Sigmoid colon (tissue), 3 donors: ENCODE data around the gene SEH1L.

ENCODE experiments used
- CTCF ChIP-seq, 4 experiments: fragments of 450-650 bp in 3 of 4; fragments of 200-600 bp in 1 of 4; IDR thresholded peaks; one replicate each; pipeline ENCODE4 v1.5.1; 2016 to 2019; ENCODE audit warnings: antibody characterized with exemption in 4 of 4, mild to moderate bottlenecking in 3 of 4, moderate library complexity in 2 of 4
- POLR2A ChIP-seq, 2 donors: fragments of 450-650 bp; IDR thresholded peaks; one replicate each; pipeline ENCODE4 v1.6.1; 2016; ENCODE audit warnings: antibody characterized with exemption in 2 of 2, mild to moderate bottlenecking in 2 of 2, moderate library complexity in 2 of 2

- TF ChIP-seq POLR2A (IDR thresholded peaks at IDR 0.05) (no peak), CTCF (IDR thresholded peaks at IDR 0.05) (no peak)
Measured at GRCh38 chr18:12990123-12990475, 42.3 kb downstream of the SEH1L start.
